Subcutaneous abdominal adipose tissue (tissue), 5 donors: Measurements from ENCODE around the gene CTIF.

ENCODE experiments used
- H3K27ac ChIP-seq: one replicate; pipeline ENCODE4 v1.7.0; 2013; ENCODE audit warnings: low read depth, mild to moderate bottlenecking, inconsistent platforms, low read length, moderate library complexity
- H3K27me3 ChIP-seq, 5 donors: one replicate each; pipeline ENCODE4 v1.7.0; 2013; ENCODE audit warnings: low read length in 5 of 5, inconsistent platforms in 1 of 5; ENCODE audit not compliant: control insufficient read depth in 5 of 5, insufficient read depth in 4 of 5
- H3K36me3 ChIP-seq, 5 donors: one replicate each; pipeline ENCODE4 v1.7.0; 2013; ENCODE audit warnings: low read length in 5 of 5; ENCODE audit not compliant: control insufficient read depth in 5 of 5, insufficient read depth in 5 of 5
- H3K4me1 ChIP-seq, 5 donors: one replicate each; pipeline ENCODE4 v1.7.0; 2013; ENCODE audit warnings: low read length in 5 of 5, mild to moderate bottlenecking in 3 of 5, moderate library complexity in 1 of 5; ENCODE audit not compliant: control insufficient read depth in 5 of 5, insufficient read depth in 5 of 5
- H3K4me3 ChIP-seq, 5 donors: one replicate each; pipeline ENCODE4 v1.7.0; 2013; ENCODE audit warnings: low read length in 5 of 5, low read depth in 1 of 5
- H3K9ac ChIP-seq, 5 donors: one replicate each; pipeline ENCODE4 v1.7.0; 2013; ENCODE audit warnings: low read length in 5 of 5, mild to moderate bottlenecking in 4 of 5, moderate library complexity in 3 of 5
- H3K9me3 ChIP-seq, 5 donors: one replicate each; pipeline ENCODE4 v1.7.0; 2013; ENCODE audit warnings: low read length in 5 of 5; ENCODE audit not compliant: control insufficient read depth in 5 of 5
- donor health status: healthy.
- donor health status: healthy.
- donor health status: healthy.
- donor health status: healthy.
- donor health status: healthy.

Gene CTIF

DNA sequence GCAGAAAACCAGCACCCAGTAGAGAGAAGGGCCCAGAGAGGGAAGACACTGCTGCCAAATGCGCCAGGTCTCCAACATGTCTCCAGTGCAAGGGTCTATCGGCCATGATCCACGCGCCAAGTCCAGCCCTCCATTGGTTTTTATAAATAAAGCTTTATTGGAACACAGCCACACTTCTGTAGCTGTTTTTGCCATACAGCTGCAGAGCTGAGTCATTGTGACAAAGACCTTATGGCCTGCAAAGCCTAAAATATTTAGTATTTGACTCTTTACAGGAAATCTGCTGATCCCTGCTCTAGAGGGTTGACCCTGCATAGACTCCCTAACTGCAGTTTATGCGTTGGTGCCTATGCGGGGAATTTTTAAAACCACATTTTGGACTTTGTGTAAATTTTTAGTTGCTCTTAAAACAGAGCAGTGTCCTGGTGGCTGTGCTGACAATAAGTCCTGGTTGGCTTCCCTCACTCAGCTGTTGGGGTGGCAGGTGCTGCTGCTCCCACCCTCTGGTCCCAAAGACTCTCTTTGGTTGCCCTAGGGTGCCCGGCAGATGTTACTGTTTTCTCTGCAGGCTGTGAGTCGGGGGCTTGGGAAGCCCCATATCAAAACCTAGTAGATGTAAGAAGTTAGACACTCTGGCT is 154.9 kb downstream of the CTIF start:
- Histone ChIP-seq H3K4me1 (peaks cover 0 to 13% (median 4%) of the 10 kb centered on the region in 5 donors), H3K4me3 (no peak overlapping the region), H3K9ac (no peak overlapping the region), H3K27me3 (no peaks in the 10 kb centered on the region), H3K9me3 (no peaks in the 10 kb centered on the region), H3K27ac (no peak overlapping the region), H3K36me3 (peaks cover 0 to 48% (median 14%) of the 10 kb centered on the region in 5 donors)

DNA sequence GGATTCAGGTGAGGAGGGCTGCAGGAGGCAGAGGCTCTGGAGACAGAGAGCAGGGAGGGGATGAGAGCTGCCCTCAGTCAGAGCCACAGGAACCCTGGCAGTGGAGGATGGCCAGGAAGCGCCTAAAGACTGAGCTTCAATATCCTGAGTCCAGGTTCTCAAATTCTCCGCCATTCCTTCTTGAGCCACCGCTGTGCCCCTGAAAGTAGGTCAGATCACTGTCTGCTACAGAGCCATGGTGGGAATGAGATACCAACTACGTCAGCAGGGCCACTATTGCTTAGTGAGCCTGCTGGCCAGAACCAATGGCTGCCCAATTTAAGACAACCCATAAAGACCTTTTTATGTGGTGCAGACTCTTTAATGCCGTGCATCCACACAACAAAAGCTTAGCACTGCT is 155.5 kb downstream of the CTIF start:
- H3K4me1 ChIP-seq: peaks cover 0 to 13% (median 4%) of the 10 kb centered on the region in 5 donors
- H3K27me3 ChIP-seq: no peaks in the 10 kb centered on the region
- H3K36me3 ChIP-seq: peaks cover 0 to 43% (median 10%) of the 10 kb centered on the region in 5 donors
- H3K27ac ChIP-seq: no peak overlapping the region
- H3K4me3 ChIP-seq: no peak overlapping the region
- H3K9me3 ChIP-seq: no peaks in the 10 kb centered on the region
- no peak overlapping the region for H3K9ac ChIP-seq

DNA sequence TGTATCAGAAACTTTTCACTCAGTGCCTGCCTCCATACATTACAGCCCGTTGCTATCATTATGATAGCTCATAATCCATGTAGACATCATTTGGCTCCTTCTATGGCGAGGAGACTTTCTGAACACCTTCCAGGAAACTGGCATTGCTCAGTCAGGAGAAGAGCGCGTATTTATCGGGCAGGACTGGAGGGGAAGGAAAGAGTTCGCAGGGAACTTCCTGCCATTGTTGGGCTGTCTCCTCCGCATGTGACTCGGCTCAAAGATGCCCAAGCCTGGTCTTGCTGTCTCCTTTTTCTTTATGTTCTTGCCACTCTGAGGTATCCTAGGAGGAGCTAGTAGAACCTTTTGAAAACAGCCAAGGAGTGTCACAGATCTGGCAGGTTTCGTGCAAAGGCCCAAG is 156.8 kb downstream of the CTIF start:
- H3K27ac ChIP-seq: no peak overlapping the region
- no peaks in the 10 kb centered on the region for H3K9me3 ChIP-seq
- no peak overlapping the region for H3K4me3 ChIP-seq
- no peak overlapping the region for H3K9ac ChIP-seq
- H3K27me3 ChIP-seq: no peaks in the 10 kb centered on the region
- H3K4me1 ChIP-seq: peaks cover 0 to 13% (median 4%) of the 10 kb centered on the region in 5 donors
- H3K36me3 ChIP-seq: peaks cover 0 to 40% (median 12%) of the 10 kb centered on the region in 5 donors

DNA sequence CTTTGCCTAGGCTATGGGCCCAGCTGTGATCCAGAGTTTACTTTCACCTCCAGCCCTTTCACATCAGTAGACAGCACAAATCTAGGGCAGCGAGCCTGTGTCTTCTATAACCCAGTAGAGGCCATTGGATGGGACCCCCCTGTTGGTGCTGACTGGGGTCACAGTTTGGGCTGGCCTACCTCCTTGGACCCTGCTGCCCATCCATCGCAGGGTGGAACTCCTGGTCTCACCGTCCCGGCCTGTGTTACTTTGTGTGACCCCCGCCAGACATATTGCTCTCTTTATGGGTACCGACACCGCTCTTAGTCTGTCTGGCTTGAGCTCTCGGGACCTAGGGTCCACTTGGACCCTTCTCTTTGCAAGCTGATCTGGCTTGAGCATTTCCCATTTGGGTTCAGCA is 157.4 kb downstream of the CTIF start:
- Histone ChIP-seq H3K27me3 (no peaks in the 10 kb centered on the region), H3K9me3 (no peaks in the 10 kb centered on the region), H3K4me3 (no peak overlapping the region), H3K27ac (no peak overlapping the region), H3K4me1 (peaks cover 0 to 13% (median 4%) of the 10 kb centered on the region in 5 donors), H3K36me3 (peaks cover 0 to 40% (median 16%) of the 10 kb centered on the region in 5 donors), H3K9ac (no peak overlapping the region)

DNA sequence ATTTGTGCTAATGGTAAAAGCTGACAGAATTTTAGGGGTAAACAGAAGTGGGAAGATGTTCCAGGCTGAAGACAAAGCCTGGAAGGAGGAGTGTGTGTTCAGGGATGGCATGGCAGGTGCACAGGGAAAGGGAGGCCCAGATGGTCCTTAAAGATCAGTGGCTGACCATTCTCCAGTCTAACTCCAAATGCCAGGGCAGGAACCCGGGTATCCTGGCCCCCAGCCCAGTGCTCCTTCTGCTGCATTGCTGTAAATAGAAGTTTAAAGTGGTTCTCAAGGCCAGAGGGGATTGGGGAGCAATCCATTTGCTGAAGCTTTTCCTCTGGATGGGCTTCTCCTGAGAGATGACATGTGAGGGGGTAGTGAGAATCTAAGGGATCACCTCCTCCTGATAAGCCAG is 158.6 kb downstream of the CTIF start:
- Histone ChIP-seq H3K9ac (no peak overlapping the region), H3K4me1 (peaks cover 0 to 13% (median 4%) of the 10 kb centered on the region in 5 donors)

DNA sequence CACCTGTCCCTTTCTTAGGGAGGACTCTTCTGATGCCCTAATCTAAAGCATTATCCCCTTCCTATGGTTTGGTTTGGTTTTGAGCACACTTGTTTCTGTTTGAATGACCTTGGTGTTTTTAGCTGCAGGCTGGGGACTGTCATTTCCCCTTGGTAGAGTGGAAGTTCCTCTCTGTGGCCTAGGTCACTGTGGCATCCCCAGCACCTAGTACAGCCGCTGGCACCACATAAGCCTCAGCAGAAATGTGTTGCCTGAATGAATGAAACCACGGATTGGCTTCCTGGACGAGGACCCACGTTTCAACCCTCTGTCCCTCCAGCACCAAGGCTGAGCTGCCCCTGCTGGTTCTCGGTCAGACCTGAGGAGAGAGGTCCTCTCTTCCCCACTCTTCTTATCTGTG is 159.9 kb downstream of the CTIF start:
- no peak overlapping the region for H3K27ac ChIP-seq
- peaks cover 0 to 22% (median 16%) of the 10 kb centered on the region in 5 donors for H3K36me3 ChIP-seq
- H3K9ac ChIP-seq: no peak overlapping the region

More for the DNA sequence above, 158.6 kb downstream of the CTIF start:
- Histone ChIP-seq H3K9me3 (no peaks in the 10 kb centered on the region), H3K4me3 (no peak overlapping the region), H3K27ac (no peak overlapping the region), H3K27me3 (no peaks in the 10 kb centered on the region), H3K36me3 (peaks cover 0 to 32% (median 16%) of the 10 kb centered on the region in 5 donors)

DNA sequence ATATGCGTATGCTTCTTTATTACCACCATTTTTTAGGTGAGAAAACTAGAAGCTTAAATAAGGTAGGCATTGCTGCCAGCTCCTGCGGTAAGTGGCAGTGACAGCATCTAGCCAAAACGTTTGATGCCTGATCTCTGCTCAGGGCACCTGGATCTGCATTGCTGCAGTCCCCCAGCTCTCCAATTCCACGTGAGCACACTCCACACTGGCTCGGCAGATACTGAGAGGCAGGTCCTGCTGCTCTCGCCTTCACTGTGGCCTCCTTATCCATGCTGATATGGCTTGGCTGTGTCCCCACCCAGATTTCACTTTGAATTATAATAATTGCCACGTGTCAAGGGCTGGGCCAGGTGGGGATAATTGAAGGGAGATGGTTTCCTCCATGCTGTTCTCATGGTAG is 160.9 kb downstream of the CTIF start:
- H3K36me3 ChIP-seq: peaks cover 0 to 24% (median 16%) of the 10 kb centered on the region in 5 donors
- H3K27ac ChIP-seq: no peak overlapping the region
- no peak overlapping the region for H3K4me3 ChIP-seq
- no peak overlapping the region for H3K9ac ChIP-seq
- peaks cover 0 to 11% (median 1%) of the 10 kb centered on the region in 5 donors for H3K4me1 ChIP-seq
- H3K27me3 ChIP-seq: no peaks in the 10 kb centered on the region
- no peaks in the 10 kb centered on the region for H3K9me3 ChIP-seq

More for the DNA sequence above, 159.9 kb downstream of the CTIF start:
- Histone ChIP-seq H3K9me3 (no peaks in the 10 kb centered on the region), H3K4me3 (no peak overlapping the region), H3K27me3 (no peaks in the 10 kb centered on the region), H3K4me1 (peaks cover 0 to 13% (median 1%) of the 10 kb centered on the region in 5 donors)

DNA sequence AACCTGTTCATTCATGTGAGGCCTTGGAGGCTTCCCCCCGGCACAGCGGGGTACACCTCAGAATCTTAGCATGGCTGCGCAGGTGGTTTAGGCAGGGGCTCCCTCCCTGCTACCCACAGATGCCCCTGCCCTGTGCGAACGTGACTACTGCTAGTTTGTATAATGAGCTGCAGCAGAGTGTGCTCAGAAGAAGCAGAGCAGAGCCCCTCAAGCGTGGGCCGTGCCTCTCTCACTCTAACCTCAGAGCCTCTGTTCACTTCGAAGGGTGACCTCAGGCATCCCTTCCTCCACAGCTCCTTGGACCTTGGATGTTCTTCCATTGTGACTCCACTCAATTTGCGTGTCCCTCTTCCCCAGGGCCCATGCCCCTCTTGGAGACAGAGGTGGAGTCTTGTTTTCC is 161.6 kb downstream of the CTIF start:
- Histone ChIP-seq H3K27me3 (no peaks in the 10 kb centered on the region), H3K4me1 (peaks cover 0 to 10% (median 1%) of the 10 kb centered on the region in 5 donors), H3K36me3 (peaks cover 0 to 27% (median 16%) of the 10 kb centered on the region in 5 donors), H3K27ac (no peak overlapping the region), H3K9ac (no peak overlapping the region), H3K9me3 (no peaks in the 10 kb centered on the region), H3K4me3 (no peak overlapping the region)

DNA sequence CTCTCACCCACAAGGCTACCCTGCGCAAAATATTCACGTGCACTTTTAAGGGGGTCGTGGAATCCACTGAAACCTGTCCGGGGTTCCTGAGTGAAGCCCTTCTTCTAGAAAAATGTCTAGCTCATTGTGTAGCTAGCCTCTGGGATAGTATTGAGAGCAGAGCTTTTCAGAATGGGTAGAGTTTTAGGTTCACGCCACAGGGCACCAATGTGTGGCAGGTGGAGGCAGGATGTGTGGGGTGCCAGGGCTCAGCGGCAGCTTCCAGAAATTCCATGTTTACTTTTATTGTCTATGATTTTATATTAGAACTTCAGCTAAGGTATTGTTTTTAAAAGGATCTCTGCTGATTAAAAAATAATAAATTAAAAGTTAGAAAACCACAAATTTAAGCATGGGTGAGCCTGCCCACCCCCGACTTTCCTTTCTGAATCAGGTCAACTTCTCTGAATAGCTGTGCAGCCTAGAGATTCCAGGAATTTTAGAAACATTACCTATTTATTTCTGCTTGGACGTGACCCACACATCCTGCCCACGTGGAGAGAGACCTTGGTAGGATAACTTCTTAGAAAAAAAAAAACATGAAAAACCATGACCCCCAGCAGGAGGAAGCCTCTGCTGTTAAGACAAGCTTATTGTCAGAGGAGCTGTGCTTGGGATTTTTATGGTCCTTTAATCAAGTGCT is 163.7 kb downstream of the CTIF start:
- Histone ChIP-seq H3K36me3 (peaks cover 0 to 21% (median 16%) of the 10 kb centered on the region in 5 donors), H3K9me3 (no peaks in the 10 kb centered on the region), H3K27me3 (no peaks in the 10 kb centered on the region), H3K27ac (no peak overlapping the region), H3K9ac (no peak overlapping the region), H3K4me3 (no peak overlapping the region), H3K4me1 (peaks cover 0 to 12% (median 2%) of the 10 kb centered on the region in 5 donors)

DNA sequence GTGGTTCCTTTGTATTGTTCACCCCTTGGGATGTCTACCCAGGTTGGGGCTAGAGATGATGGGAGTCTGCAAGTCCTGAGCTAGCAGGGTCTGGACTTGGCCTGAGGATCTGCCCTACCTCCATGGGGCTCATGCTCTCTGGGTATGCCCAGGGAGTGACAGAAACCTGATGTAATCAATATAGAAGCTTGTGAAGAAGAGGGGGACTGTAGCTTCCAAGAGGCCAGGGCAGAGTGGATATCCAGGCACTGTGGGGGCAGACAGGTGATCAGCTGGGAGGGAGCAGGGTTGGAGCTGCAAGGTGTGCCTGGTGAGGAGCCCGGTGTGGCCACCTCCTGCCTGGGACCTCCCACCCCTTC is 164.2 kb downstream of the CTIF start:
- peaks cover 0 to 12% (median 2%) of the 10 kb centered on the region in 5 donors for H3K4me1 ChIP-seq
- H3K9me3 ChIP-seq: no peaks in the 10 kb centered on the region
- H3K4me3 ChIP-seq: no peak overlapping the region
- H3K27ac ChIP-seq: no peak overlapping the region
- H3K27me3 ChIP-seq: no peaks in the 10 kb centered on the region
- H3K9ac ChIP-seq: no peak overlapping the region
- H3K36me3 ChIP-seq: peaks cover 0 to 21% (median 16%) of the 10 kb centered on the region in 5 donors
